IMR-90 (cell line): ENCODE data around the gene HMGCS2.

Experiments
- BHLHE40 ChIP-seq: fragments of 150-350 bp; IDR thresholded peaks from 2 replicates; pipeline ENCODE4 v1.6.1; 2016; ENCODE audit warnings: mild to moderate bottlenecking, low read depth, low read length
- CEBPB ChIP-seq: IDR thresholded peaks from 2 replicates; pipeline ENCODE4 v1.6.1; 2012; ENCODE audit warnings: low read depth, low read length, improper control_type of control experiment
- CHD1 ChIP-seq: IDR thresholded peaks from 2 replicates; pipeline ENCODE4 v1.6.1; 2012; ENCODE audit warnings: low read depth, low read length, improper control_type of control experiment
- MAFK ChIP-seq: IDR thresholded peaks from 2 replicates; pipeline ENCODE4 v1.6.1; 2012; ENCODE audit warnings: low read depth, low read length, improper control_type of control experiment
- MAZ ChIP-seq: IDR thresholded peaks from 2 replicates; pipeline ENCODE4 v1.6.1; 2012; ENCODE audit warnings: low read depth, mild to moderate bottlenecking, low read length, improper control_type of control experiment, moderate library complexity, borderline replicate concordance
- MXI1 ChIP-seq: IDR thresholded peaks from 2 replicates; pipeline ENCODE4 v1.6.1; 2012; ENCODE audit warnings: low read depth, mild to moderate bottlenecking, low read length, moderate library complexity, borderline replicate concordance
- NFE2L2 ChIP-seq: fragments of 150-350 bp; IDR thresholded peaks from 2 replicates; pipeline ENCODE4 v1.6.1; 2016; ENCODE audit warnings: low read depth, mild to moderate bottlenecking, low read length
- POLR2A ChIP-seq: IDR thresholded peaks from 2 replicates; pipeline ENCODE4 v1.6.1; 2012; ENCODE audit warnings: mild to moderate bottlenecking, low read depth, low read length
- SMC3 ChIP-seq: fragments of 150-350 bp; IDR thresholded peaks from 2 replicates; pipeline ENCODE4 v1.6.1; 2016; ENCODE audit warnings: low read depth, mild to moderate bottlenecking, antibody characterized with exemption, low read length, moderate library complexity
- USF2 ChIP-seq: fragments of 150-350 bp; IDR thresholded peaks from 2 replicates; pipeline ENCODE4 v1.6.1; 2017; ENCODE audit warnings: mild to moderate bottlenecking, antibody characterized with exemption, low read length, low read depth
- TF ChIP-seq, protein P1 (sequence below): conservative IDR thresholded peaks from 2 replicates; pipeline ENCODE4 v1.5.1; 2012; ENCODE audit warnings: mild to moderate bottlenecking, low read depth, low read length, improper control_type of control experiment

DNA sequence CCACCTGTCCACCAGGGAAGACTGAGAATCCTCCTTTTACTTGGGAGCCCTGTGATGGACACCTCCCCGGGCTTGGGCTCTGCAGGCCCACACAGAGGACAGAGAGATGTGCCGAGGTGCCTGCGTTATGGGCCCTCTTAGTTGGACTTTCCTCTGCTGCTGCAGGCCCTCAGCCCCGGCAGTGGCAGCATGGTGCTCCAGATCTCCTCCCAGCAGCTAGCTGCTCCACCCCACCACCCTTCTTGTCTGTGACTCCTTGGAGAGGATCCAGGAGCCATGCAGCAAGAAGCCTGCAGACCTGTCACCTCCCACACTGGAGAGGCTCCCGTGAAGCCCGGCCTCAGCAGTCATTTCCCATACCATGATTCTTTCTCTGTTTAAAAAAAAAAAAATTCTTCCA lies 29.6 kb downstream of the HMGCS2 start:
- TF ChIP-seq POLR2A (no peak), CEBPB (no peak), BHLHE40 (no peak), USF2 (no peak), SMC3 (no peak), MAZ (no peak), MAFK (no peak), MXI1 (no peak), NFE2L2 (no peak), CHD1 (no peak)
- TF ChIP-seq, protein P1, sequence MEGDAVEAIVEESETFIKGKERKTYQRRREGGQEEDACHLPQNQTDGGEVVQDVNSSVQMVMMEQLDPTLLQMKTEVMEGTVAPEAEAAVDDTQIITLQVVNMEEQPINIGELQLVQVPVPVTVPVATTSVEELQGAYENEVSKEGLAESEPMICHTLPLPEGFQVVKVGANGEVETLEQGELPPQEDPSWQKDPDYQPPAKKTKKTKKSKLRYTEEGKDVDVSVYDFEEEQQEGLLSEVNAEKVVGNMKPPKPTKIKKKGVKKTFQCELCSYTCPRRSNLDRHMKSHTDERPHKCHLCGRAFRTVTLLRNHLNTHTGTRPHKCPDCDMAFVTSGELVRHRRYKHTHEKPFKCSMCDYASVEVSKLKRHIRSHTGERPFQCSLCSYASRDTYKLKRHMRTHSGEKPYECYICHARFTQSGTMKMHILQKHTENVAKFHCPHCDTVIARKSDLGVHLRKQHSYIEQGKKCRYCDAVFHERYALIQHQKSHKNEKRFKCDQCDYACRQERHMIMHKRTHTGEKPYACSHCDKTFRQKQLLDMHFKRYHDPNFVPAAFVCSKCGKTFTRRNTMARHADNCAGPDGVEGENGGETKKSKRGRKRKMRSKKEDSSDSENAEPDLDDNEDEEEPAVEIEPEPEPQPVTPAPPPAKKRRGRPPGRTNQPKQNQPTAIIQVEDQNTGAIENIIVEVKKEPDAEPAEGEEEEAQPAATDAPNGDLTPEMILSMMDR = no peak
